Activated CD8-positive, alpha-beta memory T cell treated with anti-CD3 and anti-CD28 coated beads for 4 hours (primary cell): ENCODE data around the gene BMI1.
A peak's percentile ranks its signal among the peaks of the same experiment; 100 is the strongest.

Source experiments
- DNase-seq, 2 donors: peaks; one replicate each; pipeline ENCODE4 v3.0.0-alpha.2; 2020; ENCODE audit warnings: low read depth in 2 of 2

The BMI1 gene

DNA sequence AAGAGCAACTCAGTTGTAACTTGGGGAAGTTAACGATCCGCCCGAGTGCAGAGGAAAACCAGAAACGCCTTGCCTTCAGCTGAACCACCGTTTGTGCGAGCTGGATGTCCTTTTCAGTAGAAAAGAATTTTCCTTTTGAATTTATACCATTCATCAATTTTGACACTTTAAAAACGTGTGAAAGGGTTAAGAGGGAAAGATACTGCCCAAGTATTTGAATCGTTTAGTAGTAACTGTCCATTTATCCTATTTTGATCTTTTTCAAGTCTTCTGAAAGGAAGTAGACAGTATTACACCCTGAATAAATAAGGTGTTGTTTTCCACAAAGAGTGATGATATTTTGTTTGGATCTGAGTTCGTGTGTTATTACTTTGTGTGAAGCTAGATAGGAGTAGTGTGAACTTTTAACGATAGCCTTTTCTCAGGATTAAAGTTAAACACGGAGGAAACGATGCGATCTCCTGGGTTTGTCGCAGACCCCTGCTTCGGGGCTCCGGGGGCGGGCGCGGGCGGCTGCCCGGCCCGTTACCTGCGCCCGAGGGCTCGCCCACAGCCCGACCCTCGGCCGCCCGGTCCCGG, 830 bp upstream of the BMI1 start:
- no peak for DNase-seq

GRCh38 chr10:22321156-22321923, 441 bp downstream of the BMI1 start:
- DNase-seq = peak; percentile 38 to 52

- DNase-seq = no peak
Observed at GRCh38 chr10:22321924-22322640, 1.2 kb downstream of the BMI1 start.

DNA sequence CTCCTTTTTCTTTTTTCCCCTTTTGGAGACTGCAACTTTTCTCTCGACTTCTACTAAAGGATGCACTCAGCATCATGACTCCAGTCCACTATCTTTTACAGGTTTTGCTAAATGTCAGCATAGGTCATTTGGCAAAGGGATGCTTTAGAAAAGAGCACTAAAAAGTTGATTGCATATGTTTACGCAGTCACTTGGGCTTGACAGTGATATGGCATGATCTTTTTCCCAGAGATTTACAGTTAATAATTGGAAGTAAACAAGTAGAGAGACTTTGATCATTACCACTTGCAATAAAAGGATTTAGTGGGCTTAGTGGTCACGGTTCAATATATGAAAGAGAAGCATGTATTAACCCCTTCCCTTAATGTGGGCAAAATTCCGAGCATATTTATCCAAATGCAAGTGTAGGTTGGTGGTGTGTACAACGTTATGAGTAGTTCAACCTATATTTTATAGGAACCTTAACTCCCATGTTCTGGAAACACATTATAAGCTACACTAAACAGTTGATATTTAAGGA, 1.8 kb downstream of the BMI1 start:
- DNase-seq = no peak

DNA sequence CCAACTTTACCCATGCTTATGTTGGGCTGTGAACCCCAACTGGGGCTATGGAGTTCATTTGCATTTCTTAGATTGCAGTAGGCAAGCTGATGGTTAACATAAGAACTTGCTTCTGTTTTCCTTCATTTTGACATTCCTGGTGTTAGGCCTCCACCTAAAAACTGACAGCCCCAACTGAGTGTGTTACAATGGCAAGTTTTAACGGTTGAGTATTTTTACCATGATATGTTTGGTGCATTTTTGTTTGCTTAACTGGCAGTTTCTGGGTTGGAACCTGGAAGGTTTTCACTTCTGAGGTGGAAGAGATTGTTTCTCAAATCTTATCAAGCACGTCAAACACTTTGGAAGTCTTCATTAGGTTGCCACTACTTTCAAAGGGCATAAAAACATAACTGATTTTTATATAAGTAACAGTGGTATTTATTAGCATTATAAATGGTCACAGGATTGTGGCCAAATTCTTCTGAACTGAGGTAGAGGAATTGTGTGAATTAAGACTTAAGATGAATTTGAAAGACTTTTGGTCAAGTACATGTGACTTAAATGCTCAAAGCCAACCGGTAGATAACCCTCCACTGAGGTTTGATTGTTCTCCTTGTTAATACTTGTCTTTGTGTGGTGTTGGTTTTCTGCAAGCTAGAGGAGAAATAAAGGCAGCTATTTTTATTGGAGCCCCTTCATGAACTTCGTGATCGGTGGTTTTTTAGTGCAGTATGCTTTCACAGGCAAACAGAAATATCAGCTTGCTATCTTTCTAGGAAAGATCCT, 2.8 kb downstream of the BMI1 start:
- DNase-seq = no peak

GRCh38 chr10:22324413-22324812, 3.5 kb downstream of the BMI1 start:
- no peak for DNase-seq

GRCh38 chr10:22324893-22325271, 4.0 kb downstream of the BMI1 start:
- DNase-seq = no peak

- peak; percentile 37 to 48 for DNase-seq
Observed at GRCh38 chr10:22325272-22326144, 4.6 kb downstream of the BMI1 start.

GRCh38 chr10:22326145-22326702, 5.3 kb downstream of the BMI1 start:
- DNase-seq = no peak

GRCh38 chr10:22329150-22329549, 8.3 kb downstream of the BMI1 start:
- DNase-seq = no peak

GRCh38 chr10:22332116-22332692, 11.3 kb downstream of the BMI1 start:
- DNase-seq = no peak

DNA sequence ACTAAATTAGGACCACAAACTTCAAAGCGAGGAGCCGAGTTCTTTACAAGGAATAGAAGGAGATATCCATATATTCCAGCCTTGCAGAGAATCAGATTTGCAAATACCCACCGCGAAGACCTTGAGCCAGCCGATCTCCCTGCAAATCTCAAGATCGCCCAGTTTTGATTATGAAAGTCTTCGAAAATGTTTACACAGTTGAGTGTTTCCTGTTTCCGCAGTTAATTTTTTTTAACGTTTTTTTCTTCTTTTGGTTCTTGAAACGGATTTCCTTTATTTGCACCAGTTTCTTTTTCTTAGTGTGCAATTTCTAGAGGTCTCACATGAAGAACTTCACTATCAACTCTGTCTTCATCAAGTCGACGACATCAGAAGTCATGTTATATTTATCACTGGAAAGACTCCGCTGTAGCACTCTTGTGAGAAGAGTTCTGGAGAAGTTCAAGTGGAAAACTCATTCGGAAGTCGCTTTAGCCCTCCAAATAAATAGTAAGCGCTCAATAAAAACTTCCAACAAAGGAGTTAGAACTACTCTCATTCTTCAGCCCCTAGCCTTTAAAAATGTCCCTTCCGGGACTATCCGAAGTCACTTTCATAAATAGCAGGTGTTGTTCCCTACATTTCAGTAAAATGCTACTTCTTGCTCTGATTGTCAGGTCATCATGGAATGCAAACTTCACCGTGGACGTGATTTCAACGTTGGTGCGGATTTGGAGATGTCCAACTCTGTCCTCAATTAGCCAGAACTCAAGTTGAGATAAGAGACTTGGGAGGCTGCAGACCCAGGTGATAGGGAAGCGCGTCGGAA, 12.5 kb downstream of the BMI1 start:
- no peak for DNase-seq

- no peak for DNase-seq
Observed at GRCh38 chr10:22333975-22334282, 13.0 kb downstream of the BMI1 start.

DNA sequence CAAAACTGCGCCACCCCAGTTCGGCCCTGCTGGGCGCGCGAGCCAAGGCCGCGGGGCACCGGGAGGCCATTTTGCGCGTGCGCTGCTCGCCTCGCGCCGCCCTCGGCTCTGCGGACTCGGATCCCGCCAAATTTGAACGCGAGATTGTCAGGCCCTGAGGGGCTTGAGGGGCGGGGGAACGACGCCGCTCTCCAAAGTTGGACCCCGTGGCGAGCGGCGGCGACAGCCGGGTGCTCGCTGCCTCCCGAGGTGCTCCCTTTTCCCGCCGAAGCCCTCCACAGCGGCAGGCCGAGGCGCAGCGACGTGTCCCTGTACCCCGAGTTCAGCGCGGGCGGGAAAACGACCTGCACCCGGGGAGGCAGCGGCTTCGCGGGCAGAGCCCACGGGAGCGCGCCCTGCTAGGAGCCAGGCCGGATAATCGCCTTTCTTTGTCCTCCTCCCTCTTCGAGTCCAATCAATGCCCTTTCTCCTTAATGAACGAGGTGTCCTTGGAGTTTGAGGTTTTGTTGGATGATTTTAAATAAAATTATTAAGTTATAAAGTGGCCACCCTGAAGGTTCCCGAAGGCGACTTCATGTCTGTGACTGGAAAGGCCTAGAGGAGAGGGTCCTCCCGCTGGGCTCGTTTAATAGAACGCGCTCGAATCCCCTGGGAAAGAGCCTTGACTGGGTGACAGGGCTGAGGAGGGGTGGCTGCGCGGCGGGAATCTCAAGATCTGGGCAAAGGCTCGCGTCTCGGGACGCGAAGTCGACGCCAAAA, 13.7 kb downstream of the BMI1 start:
- DNase-seq = no peak

- DNase-seq = peak in 1 of 2 donors; percentile 48
Observed at GRCh38 chr10:22335173-22335933, 14.5 kb downstream of the BMI1 start.

DNA sequence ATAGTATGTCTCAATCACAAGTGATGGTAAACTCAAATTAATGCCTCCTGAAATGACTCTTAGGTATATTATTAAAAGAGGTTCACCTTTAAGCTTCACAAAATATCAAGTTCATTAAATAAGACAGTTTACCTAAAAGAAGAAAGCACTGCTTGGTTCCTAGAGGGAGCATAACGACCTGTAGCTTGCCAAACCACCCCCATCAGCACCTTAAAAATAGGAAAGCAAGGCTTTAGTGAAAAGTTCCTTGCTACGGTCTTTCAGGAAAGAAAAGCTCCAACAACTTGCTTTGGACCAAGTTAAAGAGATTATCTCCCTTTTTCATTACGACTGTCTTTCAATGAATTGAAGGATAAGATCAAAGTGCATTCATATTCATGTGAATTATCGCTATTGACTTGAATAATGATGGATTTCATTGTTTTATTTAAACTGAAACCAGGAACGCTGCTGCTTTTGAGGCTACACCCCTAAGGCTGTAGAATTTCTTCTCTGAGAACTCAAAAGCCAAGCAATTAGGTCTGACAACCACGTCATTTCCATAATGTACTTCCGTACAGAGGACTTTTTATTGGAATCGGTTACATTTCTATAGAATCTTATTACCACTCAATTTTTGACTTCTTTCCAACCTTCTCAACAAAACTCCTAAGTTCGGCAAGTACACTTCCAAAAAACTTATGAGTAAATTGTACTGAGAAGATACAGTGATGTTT, 17.4 kb downstream of the BMI1 start:
- no peak for DNase-seq

DNA sequence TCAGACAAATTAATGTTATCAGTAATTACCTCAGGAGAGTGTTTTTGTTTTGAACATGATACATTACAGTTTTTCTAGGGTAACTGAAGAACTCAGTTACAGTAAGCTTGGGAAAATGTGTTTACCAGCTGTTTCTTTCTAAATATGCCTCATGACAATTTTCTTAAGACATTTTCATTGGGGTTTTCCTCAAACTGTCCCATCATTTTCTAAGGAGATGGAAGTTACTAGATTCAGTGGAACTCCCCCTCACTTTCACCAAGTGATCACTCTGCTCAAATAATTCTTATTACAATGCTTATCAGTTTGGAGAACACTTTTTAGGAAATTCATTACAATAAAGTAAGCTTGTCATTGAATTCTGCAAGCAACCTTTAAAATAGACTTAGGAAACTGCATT, 18.0 kb downstream of the BMI1 start:
- no peak for DNase-seq
